ENCODE measurements around the gene PDZD7.

Gene PDZD7

GRCh38 chr10:101012525-101013364, 18.2 kb downstream of the PDZD7 start (continued):
- no peak for TF ChIP-seq SNAI2 (CRISPR knock-in tag; IDR thresholded peaks at IDR 0.05)
- no peak for TF ChIP-seq ZFP30 (CRISPR knock-in tag; IDR thresholded peaks at IDR 0.05)
- no peak for TF ChIP-seq TSHZ2 (CRISPR knock-in tag; IDR thresholded peaks at IDR 0.05)
- TF ChIP-seq CSDC2 (CRISPR knock-in tag; IDR thresholded peaks at IDR 0.05), result no peak
- no peak for TF ChIP-seq RARB (CRISPR knock-in tag; IDR thresholded peaks at IDR 0.05)
- no peak for TF ChIP-seq OSR1 (CRISPR knock-in tag; IDR thresholded peaks at IDR 0.05)
- TF ChIP-seq TOX (CRISPR knock-in tag; IDR thresholded peaks at IDR 0.05; ENCODE audit: borderline replicate concordance), result no peak
- no peak for TF ChIP-seq CREB5 (CRISPR knock-in tag; IDR thresholded peaks at IDR 0.05; ENCODE audit: low read depth)

GRCh38 chr10:101011517-101012423, 19.2 kb downstream of the PDZD7 start:
- TF ChIP-seq CREB5 (CRISPR knock-in tag; IDR thresholded peaks at IDR 0.05; ENCODE audit: low read depth) (no peak), ZFP3 (CRISPR knock-in tag; IDR thresholded peaks at IDR 0.05) (no peak), BACH2 (CRISPR knock-in tag; IDR thresholded peaks at IDR 0.05; ENCODE audit: borderline replicate concordance) (no peak), ZNF70 (CRISPR knock-in tag; IDR thresholded peaks at IDR 0.05) (no peak), ZFP30 (CRISPR knock-in tag; IDR thresholded peaks at IDR 0.05) (no peak), PATZ1 (CRISPR knock-in tag; IDR thresholded peaks at IDR 0.05; ENCODE audit: borderline replicate concordance) (no peak), CSRNP3 (CRISPR knock-in tag; IDR thresholded peaks at IDR 0.05) (no peak), ZC3H10 (CRISPR knock-in tag; IDR thresholded peaks at IDR 0.05) (no peak), RARB (CRISPR knock-in tag; IDR thresholded peaks at IDR 0.05) (no peak), POU6F1 (CRISPR knock-in tag; IDR thresholded peaks at IDR 0.05; ENCODE audit: borderline replicate concordance, low read depth) (no peak), ESRRG (CRISPR knock-in tag; IDR thresholded peaks at IDR 0.05) (no peak), TSHZ2 (CRISPR knock-in tag; IDR thresholded peaks at IDR 0.05) (no peak), GLIS3 (CRISPR knock-in tag; IDR thresholded peaks at IDR 0.05) (no peak)
- ATAC-seq, result 0 out of 3 replicates have a peak, but pooled peaks have one; percentile 4

Data from SK-N-SH treated with all-trans-retinoic acid at 6 μM for 48 hours (cell line).